Stimulated activated effector memory CD8-positive, alpha-beta T cell treated with anti-CD3 and anti-CD28 coated beads, Interleukin-12 subunit alpha, Interleukin-12 subunit beta, amount 100 ng/mL, for 72 hours (primary cell): ENCODE results near the gene INPP4A.
A peak's percentile ranks its signal among the peaks of the same experiment; 100 is the strongest.

Experiments used
- ATAC-seq: fragments of 150-1000 bp; cut with Tn5 transposase; 2 replicates; pipeline ENCODE4 v1.10.0; 2021
- DNase-seq, 2 donors: peaks; one replicate each; pipeline ENCODE4 v3.0.0; 2021 to 2022; ENCODE audit warnings: low spot score in 2 of 2
- H3K27ac Mint-ChIP-seq: one replicate; pipeline ENCODE4 v1.8.0; 2022; ENCODE audit warnings: mild to moderate bottlenecking, mixed read lengths
- H3K36me3 Mint-ChIP-seq: one replicate; pipeline ENCODE4 v1.8.0; 2022; ENCODE audit warnings: mild to moderate bottlenecking, mixed read lengths
- H3K4me1 Mint-ChIP-seq: one replicate; pipeline ENCODE4 v1.8.0; 2022; ENCODE audit warnings: mixed read lengths
- H3K4me3 Mint-ChIP-seq: one replicate; pipeline ENCODE4 v1.8.0; 2022; ENCODE audit warnings: mild to moderate bottlenecking, mixed read lengths
- H3K9me3 Mint-ChIP-seq: one replicate; pipeline ENCODE4 v1.8.0; 2022; ENCODE audit warnings: mixed read lengths

INPP4A gene

DNA sequence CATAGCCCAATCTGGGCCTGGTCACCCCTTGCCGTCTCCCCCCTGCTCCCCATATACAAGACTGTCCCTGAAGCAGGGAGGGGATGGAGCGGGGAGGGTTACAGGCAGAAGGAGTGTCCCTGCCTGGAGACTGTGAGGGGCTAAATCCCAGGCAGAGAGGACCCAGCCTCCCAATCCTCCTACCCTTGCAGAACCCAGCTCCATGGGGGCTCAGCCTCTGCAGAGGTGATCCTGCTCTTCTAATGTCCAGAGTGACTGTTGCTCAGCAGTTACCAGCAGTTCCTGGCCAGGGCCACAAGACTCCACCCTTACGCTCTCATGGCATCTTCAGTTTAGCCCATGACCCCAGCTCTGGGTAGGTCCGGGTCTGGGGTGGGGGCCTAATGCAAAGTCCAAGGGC is 105.5 kb downstream of the INPP4A start:
- no peaks in the 10 kb centered on the region for H3K9me3 Mint-ChIP-seq
- peaks cover 66% of the 10 kb centered on the region for H3K4me1 Mint-ChIP-seq
- H3K36me3 Mint-ChIP-seq = peaks cover 82% of the 10 kb centered on the region
- DNase-seq = no peak
- ATAC-seq = no peak
- peak overlapping the region; percentile 90 for H3K27ac Mint-ChIP-seq
- H3K4me3 Mint-ChIP-seq = no peak overlapping the region

GRCh38 chr2:98551316-98551715 is 106.7 kb downstream of the INPP4A start:
- Mint-ChIP-seq H3K9me3 (no peaks in the 10 kb centered on the region), H3K4me1 (peaks cover 75% of the 10 kb centered on the region), H3K36me3 (peaks cover 82% of the 10 kb centered on the region), H3K27ac (peak overlapping the region; percentile 90), H3K4me3 (peak overlapping the region; percentile 19)
- ATAC-seq = peak; percentile 75
- peak; percentile 19 to 73 for DNase-seq

GRCh38 chr2:98552499-98553179 is 108.0 kb downstream of the INPP4A start:
- Mint-ChIP-seq H3K36me3 (peaks cover 81% of the 10 kb centered on the region), H3K4me3 (no peak overlapping the region), H3K4me1 (peaks cover 69% of the 10 kb centered on the region), H3K9me3 (no peaks in the 10 kb centered on the region), H3K27ac (peak overlapping the region; percentile 90)
- DNase-seq = no peak
- ATAC-seq = no peak

DNA sequence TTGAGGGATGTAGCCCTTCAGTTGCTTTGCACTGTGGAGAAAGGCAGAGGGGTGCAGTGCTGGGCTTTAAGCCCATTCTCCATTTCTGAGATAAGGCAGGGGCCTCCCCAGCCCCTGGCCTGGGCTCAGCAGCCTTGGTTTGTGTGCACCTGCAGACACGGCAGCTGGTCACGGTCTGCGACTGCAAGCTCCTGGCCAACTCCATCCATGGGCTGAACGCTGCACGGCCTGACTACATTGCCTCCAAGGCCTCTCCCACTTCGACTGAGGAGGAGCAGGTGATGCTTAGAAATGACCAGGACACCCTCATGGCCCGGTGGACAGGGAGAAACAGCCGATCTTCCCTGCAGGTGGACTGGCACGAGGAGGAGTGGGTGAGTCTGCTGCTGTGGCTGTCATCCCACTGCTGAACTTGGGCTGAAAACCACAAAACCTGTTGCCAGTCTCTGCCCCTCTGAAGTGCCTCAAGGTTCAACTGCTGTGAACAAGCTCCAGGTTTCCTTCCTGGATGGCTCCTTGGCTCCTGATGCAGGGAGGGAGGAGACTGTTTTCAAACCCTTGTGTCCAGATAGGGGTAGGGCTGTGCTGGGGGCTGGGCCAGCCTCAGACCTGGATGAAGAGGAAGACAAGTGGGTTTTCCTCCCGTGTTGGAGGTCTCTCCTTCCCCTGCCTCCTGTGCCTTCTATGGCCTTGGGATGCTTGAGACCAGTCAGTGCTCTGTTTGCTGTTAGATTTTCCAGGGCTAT is 109.6 kb downstream of the INPP4A start:
- H3K4me3 Mint-ChIP-seq = no peak overlapping the region
- DNase-seq (no peak), ATAC-seq (no peak)
- H3K27ac Mint-ChIP-seq = peak overlapping the region; percentile 90
- no peaks in the 10 kb centered on the region for H3K9me3 Mint-ChIP-seq
- peaks cover 83% of the 10 kb centered on the region for H3K36me3 Mint-ChIP-seq
- peaks cover 70% of the 10 kb centered on the region for H3K4me1 Mint-ChIP-seq

GRCh38 chr2:98555696-98556095 is 111.0 kb downstream of the INPP4A start:
- H3K36me3 Mint-ChIP-seq = peaks cover 94% of the 10 kb centered on the region
- ATAC-seq (no peak), DNase-seq (no peak)
- H3K9me3 Mint-ChIP-seq = no peaks in the 10 kb centered on the region
- H3K4me3 Mint-ChIP-seq = no peak overlapping the region
- H3K4me1 Mint-ChIP-seq = peaks cover 72% of the 10 kb centered on the region
- H3K27ac Mint-ChIP-seq = peak overlapping the region; percentile 90

DNA sequence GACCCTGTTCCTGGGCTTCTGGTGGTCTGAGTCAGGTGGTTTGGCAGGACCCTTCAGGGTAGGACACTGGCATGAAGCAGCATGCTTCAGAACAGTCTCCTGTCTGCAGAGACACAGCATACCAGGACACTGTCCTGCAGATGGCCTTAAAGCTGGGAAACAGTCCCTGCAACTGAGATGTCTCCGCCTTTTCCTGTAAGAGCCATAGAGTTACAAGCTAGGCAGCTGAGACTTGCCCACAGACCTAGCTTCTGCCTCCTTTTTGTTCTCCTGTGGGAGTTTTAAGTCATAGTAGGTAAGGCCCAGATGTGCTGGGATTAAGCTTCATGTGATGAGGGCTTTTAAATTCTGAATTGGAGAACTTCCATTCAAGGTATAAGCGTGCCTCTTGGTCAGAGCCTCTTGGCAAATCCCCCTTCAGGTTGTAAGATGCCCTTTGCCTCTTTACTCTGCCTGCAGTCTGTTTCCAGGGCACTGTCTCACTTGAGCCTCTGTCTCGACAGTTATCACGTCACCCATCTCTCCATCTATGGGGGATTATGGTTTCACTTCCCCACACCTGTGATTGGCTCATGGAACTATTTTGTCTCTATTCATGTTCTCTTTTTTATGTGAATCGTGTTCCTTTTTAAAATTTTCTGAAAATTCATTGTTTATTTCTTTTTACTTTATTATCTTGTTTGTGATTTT is 111.8 kb downstream of the INPP4A start:
- H3K27ac Mint-ChIP-seq = peak overlapping the region; percentile 90
- ATAC-seq = no peak
- peaks cover 64% of the 10 kb centered on the region for H3K4me1 Mint-ChIP-seq
- H3K9me3 Mint-ChIP-seq = no peaks in the 10 kb centered on the region
- DNase-seq = no peak
- peaks cover 97% of the 10 kb centered on the region for H3K36me3 Mint-ChIP-seq
- no peak overlapping the region for H3K4me3 Mint-ChIP-seq

DNA sequence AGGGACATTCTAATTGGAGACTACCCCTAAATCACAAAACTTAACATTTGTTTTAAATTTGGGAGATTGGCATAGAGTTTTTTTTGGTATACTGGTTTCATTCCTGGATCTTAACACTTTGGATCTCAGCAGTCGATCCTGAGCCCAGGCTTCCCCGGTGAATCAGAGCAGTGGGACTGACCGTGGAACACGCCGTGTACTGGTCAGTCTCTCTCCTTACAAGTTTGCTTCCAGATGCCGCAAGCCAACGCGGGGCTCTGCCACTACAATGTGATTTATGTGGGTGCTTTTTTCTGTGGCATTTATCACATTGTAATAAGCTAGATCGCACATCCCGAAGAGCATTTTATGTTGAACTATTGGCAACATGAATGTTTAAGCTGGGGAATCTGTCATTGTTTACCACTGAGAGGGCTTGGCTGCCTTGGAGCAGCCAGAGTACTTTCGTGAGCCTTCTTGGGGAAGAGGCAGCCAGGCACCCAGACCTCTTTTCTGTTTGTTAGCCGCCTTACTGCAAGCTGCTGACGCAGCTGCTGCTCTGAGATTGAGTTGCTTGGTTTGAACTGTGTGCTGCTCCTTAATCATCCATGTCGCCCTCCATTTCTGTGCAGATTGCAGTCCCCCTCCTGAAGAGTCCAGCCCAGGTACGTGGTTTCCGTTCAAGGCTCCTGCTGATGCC is 114.3 kb downstream of the INPP4A start:
- H3K4me3 Mint-ChIP-seq = no peak overlapping the region
- peaks cover 94% of the 10 kb centered on the region for H3K36me3 Mint-ChIP-seq
- DNase-seq = no peak
- H3K4me1 Mint-ChIP-seq = peaks cover 48% of the 10 kb centered on the region
- no peaks in the 10 kb centered on the region for H3K9me3 Mint-ChIP-seq
- peak; percentile 40 for ATAC-seq
- peak overlapping the region; percentile 91 for H3K27ac Mint-ChIP-seq

- Mint-ChIP-seq H3K4me1 (peaks cover 48% of the 10 kb centered on the region), H3K36me3 (peaks cover 94% of the 10 kb centered on the region), H3K4me3 (no peak overlapping the region), H3K27ac (peak overlapping the region; percentile 91), H3K9me3 (no peaks in the 10 kb centered on the region)
- DNase-seq = no peak
- peak; percentile 66 for ATAC-seq
Observed at GRCh38 chr2:98559581-98559980, 114.9 kb downstream of the INPP4A start.

GRCh38 chr2:98560256-98560771 is 115.7 kb downstream of the INPP4A start:
- DNase-seq = no peak
- H3K9me3 Mint-ChIP-seq = no peaks in the 10 kb centered on the region
- H3K4me1 Mint-ChIP-seq = peaks cover 43% of the 10 kb centered on the region
- H3K36me3 Mint-ChIP-seq = peaks cover 94% of the 10 kb centered on the region
- H3K27ac Mint-ChIP-seq = peak overlapping the region; percentile 91
- no peak for ATAC-seq
- no peak overlapping the region for H3K4me3 Mint-ChIP-seq

GRCh38 chr2:98561018-98561417 is 116.4 kb downstream of the INPP4A start:
- Mint-ChIP-seq H3K36me3 (peaks cover 92% of the 10 kb centered on the region), H3K4me1 (peaks cover 36% of the 10 kb centered on the region), H3K27ac (peak overlapping the region; percentile 91), H3K9me3 (no peaks in the 10 kb centered on the region), H3K4me3 (no peak overlapping the region)
- DNase-seq = no peak
- no peak for ATAC-seq

DNA sequence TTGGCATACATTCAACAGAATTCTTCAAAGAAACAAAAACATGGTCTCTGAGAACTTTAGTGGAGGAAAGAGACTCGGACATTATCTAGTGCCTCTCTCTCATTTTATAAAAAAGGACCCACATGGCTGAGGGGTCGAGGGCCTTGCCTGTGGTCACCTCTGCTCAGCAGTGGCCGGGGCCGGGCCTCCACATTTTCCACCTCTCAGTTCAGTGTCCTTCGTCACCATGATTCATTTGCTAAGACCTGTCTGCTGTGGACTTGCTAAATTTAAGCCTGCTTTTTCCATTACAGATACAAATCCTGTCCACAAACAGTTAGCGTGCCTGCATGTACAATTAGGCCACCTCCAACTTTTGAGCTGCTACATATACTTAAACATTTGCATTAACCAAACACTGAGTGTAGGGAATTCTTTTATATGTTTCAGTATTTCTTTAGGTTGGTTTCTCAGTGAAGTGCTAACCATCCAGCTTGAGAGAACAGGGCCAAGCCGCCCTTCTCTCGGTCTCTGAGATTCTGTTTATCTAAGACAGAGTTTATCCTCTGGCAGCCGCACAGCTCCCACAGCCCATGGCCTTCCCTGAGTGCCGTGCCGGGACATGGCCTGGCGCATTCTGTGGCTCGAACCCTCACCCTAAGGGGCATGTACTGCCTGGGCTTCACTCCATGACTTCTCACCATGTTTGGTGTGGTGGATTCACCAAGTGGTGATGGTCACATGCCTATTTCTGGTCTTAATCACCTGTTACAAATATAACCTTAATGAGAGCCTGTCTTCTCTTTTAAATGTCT is 117.4 kb downstream of the INPP4A start:
- no peaks in the 10 kb centered on the region for H3K9me3 Mint-ChIP-seq

GRCh38 chr2:98563394-98563793 is 118.7 kb downstream of the INPP4A start:
- no peak for ATAC-seq
- Mint-ChIP-seq H3K4me1 (peaks cover 32% of the 10 kb centered on the region), H3K4me3 (no peak overlapping the region), H3K36me3 (peaks cover 92% of the 10 kb centered on the region), H3K9me3 (no peaks in the 10 kb centered on the region), H3K27ac (peak overlapping the region; percentile 75)
- DNase-seq = no peak

More for the DNA sequence above, 117.4 kb downstream of the INPP4A start:
- Mint-ChIP-seq H3K4me1 (peaks cover 38% of the 10 kb centered on the region), H3K27ac (peak overlapping the region; percentile 75), H3K36me3 (peaks cover 92% of the 10 kb centered on the region), H3K4me3 (no peak overlapping the region)
- ATAC-seq (no peak), DNase-seq (no peak)

GRCh38 chr2:98564541-98565132 is 120.0 kb downstream of the INPP4A start:
- no peak for ATAC-seq
- Mint-ChIP-seq H3K9me3 (no peaks in the 10 kb centered on the region), H3K4me1 (peaks cover 24% of the 10 kb centered on the region), H3K4me3 (no peak overlapping the region), H3K27ac (peak overlapping the region; percentile 67), H3K36me3 (peaks cover 92% of the 10 kb centered on the region)
- DNase-seq = no peak

DNA sequence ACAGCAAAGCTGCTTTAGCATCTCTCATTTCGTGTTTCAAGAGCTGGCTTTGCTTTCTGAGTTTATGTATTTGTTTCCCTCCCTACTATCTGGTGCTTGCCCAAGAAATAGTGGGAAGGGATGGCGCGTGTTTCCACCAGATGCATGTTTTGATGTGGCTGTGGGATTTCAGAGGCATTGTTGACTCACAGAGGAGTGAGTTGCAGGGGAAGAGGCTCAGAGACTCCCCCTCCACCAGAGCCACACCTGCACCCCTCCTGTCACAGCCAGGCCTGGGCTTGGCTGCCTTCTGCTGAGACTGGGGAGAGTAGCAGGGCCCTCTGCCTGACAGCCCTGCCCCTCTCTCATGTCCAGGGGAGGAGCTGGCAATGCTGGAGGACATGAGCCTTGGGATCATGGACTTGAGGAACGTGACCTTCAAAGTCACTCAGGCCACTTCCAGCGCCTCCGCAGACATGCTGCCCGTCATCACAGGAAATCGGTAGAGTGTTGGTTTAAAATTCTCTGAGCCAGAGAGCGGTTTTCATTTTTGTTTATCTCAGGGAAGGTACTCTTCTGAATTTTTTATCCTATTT is 120.7 kb downstream of the INPP4A start:
- H3K4me3 Mint-ChIP-seq = no peak overlapping the region
- no peak for ATAC-seq
- no peaks in the 10 kb centered on the region for H3K9me3 Mint-ChIP-seq
- peaks cover 27% of the 10 kb centered on the region for H3K4me1 Mint-ChIP-seq
- H3K36me3 Mint-ChIP-seq = peaks cover 92% of the 10 kb centered on the region
- no peak for DNase-seq
- peak overlapping the region; percentile 67 for H3K27ac Mint-ChIP-seq
